Adipose tissue (tissue), 3 donors: ENCODE measurements around the gene BOD1. TPM values are rescaled to one million over a fixed set of nuclear protein-coding genes. Genes with fewer than 3 reads are reported as not detected.

Experiments
- H3K27ac ChIP-seq: one replicate; pipeline ENCODE4 v1.5.1; 2013; ENCODE audit warnings: low read depth, low read length
- WGBS, 3 donors: extraction: QIAGEN DNeasy Blood & Tissue Kit; methylation state at CpG; one replicate each; pipeline ENCODE4 v1.1.7; 2013; 5-methylcytosine and 5-hydroxymethylcytosine counted together
- polyA plus RNA-seq, 3 donors: library from polyadenylated mRNA; stranded (reverse); fragments of 200-250 nt; gene quantifications; one replicate each; pipeline ENCODE4 v1.2.3, GENCODE V29; 2013
- donor health status: healthy with polysubstance abuse.
- donor health status: Bipolar disorder and iron deficiency.
- donor health status: healthy.

Gene BOD1
- polyA plus RNA-seq, 3 donors: 31.2 to 45.4 (median 37.5) TPM

- H3K27ac ChIP-seq: no peak overlapping the region
- WGBS, 3 donors: 87 to 92% (median 89%) methylated on average over 11 of the region's 11 CpGs
These were observed 26.5 kb upstream of the BOD1 start for GRCh38 chr5:173642895-173643481.

DNA sequence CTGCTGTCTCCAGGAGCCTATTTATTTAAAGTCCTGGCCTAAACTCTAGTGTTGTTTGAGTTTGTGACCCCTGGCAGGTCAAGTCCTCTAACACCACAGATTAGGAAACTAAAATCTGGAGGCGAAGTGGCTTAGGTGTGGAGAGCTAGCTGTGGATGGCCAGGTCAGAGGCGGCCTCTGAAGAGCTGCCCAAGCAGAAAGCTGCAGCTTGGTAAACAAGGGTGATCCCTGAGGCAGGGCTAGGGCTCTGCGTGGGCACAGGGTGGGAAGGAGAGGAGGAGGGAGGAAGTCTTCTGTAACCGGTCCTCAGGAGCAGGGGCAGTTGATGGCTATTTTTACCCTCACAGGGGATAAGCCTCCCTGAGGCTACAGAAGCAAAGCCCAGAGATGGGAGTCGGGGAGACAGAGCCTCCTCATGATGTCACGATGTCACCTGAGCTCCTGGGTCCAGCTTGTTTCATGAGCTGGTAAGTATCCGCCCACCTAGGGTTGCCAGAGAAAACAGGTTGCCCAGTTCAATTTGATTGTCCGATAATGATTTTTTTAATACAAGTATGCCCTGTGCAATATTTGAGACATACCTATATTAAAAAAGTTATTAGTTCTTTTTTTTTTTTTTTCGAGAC, 25.9 kb upstream of the BOD1 start:
- no peak overlapping the region for H3K27ac ChIP-seq
- WGBS, 3 donors: 86 to 88% (median 87%) methylated on average over 9 of the region's 9 CpGs

DNA sequence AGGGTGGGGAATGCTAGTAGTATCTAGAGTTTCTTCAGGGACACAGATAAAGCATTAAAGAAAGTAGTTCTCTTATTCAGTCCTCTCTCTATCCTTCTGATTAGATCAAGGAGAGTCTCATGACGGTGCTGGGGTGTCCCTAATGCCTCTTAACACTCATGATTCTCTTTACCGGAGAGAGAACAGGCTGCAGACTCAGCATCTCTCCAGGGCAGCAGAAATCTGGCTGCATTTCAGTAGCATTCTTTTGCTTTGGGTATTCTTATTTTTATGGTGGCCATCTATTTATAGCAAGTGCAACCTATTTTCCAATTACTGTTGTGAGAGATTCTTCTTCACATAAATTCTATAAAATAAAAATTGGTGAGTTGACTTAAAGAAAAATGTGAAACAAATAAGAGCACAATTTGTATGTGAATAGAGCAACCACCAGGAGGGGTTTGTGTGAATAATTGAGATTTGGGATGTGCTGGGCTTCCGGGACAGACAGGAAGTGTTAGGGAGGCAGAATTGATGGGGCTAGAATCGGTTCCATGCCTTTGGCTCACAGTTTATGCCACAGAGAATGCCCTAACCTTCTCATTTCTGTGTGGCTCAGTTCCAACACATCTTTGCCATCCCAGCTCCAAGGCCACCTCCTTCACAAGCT, 23.8 kb upstream of the BOD1 start:
- WGBS, 3 donors: 49 to 60% (median 59%) methylated on average over 4 of the region's 4 CpGs
- no peak overlapping the region for H3K27ac ChIP-seq

GRCh38 chr5:173638126-173639040, 21.9 kb upstream of the BOD1 start:
- H3K27ac ChIP-seq: no peak overlapping the region
- WGBS, 3 donors: 57 to 77% (median 59%) methylated on average over 10 of the region's 10 CpGs

DNA sequence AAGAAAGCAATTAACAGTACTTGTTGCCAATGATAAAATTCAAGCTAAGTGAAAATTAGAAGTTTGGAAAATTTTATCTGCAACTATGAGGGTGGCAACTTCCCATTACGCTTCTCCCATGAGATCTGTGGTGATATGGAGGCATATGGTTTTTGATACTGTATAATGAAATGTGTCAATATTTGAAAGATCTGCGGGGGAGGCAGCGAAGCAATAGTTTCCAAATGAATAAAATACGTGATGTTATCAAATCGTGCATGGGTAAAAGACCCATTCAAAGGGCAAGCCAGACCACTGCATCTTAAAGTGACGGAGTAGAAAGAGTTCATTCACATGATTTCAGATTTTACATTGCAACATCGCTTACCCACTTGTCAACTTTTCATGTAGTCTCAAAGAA, 20.9 kb upstream of the BOD1 start:
- 75 to 87% (median 76%) methylated on average over 7 of the region's 7 CpGs for WGBS, 3 donors
- no peak overlapping the region for H3K27ac ChIP-seq

- 90 to 95% (median 91%) methylated on average over 4 of the region's 4 CpGs for WGBS, 3 donors
- H3K27ac ChIP-seq: no peak overlapping the region
These were observed 18.1 kb upstream of the BOD1 start for GRCh38 chr5:173634465-173634983.

DNA sequence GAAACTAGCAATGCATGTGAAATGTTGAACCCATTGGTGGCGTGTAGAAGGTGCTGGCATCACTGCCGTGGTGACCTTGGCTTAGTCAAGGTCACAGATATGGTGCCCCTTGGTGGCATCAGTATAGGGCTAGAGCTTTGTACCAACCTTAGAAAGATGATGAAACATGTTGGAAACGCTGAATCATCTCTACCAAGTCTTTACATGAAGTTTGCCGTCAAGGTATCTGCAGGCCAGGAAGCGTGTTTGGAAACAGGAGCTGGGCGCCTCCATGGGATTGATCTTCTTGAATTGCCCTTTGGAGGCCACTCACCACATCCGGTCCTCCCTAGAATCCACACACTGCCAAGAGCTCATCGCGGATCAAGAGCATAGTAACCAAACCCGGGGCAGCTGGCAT, 16.9 kb upstream of the BOD1 start:
- WGBS, 3 donors: 86 to 87% (median 87%) methylated on average over 10 of the region's 10 CpGs
- no peak overlapping the region for H3K27ac ChIP-seq

- H3K27ac ChIP-seq: no peak overlapping the region
- WGBS, 3 donors: 60 to 69% (median 67%) methylated on average over 3 of the region's 3 CpGs
These were observed 15.0 kb upstream of the BOD1 start for GRCh38 chr5:173631478-173631877.

- 45 to 59% (median 55%) methylated on average over 6 of the region's 6 CpGs for WGBS, 3 donors
- no peak overlapping the region for H3K27ac ChIP-seq
These were observed 14.4 kb upstream of the BOD1 start for GRCh38 chr5:173630724-173631365.

- no peak overlapping the region for H3K27ac ChIP-seq
- WGBS, 3 donors: 38 to 80% (median 50%) methylated on average over 1 of the region's 1 CpG
These were observed 13.2 kb upstream of the BOD1 start for GRCh38 chr5:173629628-173630027.

DNA sequence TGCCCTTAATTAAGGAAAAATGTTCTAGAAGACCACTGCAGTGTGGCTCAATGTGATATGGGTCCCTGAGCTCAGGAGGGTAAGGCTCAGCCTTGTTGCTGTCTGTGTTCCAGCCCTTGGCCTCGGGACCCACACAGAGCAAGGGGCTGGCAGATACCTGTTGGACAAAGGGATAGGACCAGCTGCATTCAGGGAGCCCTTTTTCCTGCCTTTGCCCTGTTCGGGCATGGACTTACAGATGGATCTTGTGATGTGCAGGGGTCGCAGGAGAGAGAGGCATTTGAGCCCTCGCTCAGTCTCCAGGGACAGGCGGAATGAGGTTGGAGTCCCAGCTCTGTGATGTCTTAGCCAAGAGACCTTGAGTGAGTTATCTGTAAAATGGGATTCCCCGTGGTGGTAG, 12.1 kb upstream of the BOD1 start:
- WGBS, 3 donors: 84 to 93% (median 84%) methylated on average over 6 of the region's 6 CpGs

GRCh38 chr5:173627860-173628392, 11.5 kb upstream of the BOD1 start:
- no peak overlapping the region for H3K27ac ChIP-seq
- WGBS, 3 donors: 50 to 64% (median 59%) methylated on average over 11 of the region's 11 CpGs

More for the DNA sequence above, 12.1 kb upstream of the BOD1 start:
- H3K27ac ChIP-seq: no peak overlapping the region

GRCh38 chr5:173627271-173627670, 10.8 kb upstream of the BOD1 start:
- no peak overlapping the region for H3K27ac ChIP-seq
- 75 to 85% (median 80%) methylated on average over 4 of the region's 4 CpGs for WGBS, 3 donors

- WGBS, 3 donors: 80 to 84% (median 81%) methylated on average over 3 of the region's 3 CpGs
- H3K27ac ChIP-seq: no peak overlapping the region
These were observed 10.0 kb upstream of the BOD1 start for GRCh38 chr5:173626505-173626820.

GRCh38 chr5:173625673-173626504, 9.4 kb upstream of the BOD1 start:
- H3K27ac ChIP-seq: no peak overlapping the region
- 78 to 90% (median 79%) methylated on average over 6 of the region's 6 CpGs for WGBS, 3 donors

DNA sequence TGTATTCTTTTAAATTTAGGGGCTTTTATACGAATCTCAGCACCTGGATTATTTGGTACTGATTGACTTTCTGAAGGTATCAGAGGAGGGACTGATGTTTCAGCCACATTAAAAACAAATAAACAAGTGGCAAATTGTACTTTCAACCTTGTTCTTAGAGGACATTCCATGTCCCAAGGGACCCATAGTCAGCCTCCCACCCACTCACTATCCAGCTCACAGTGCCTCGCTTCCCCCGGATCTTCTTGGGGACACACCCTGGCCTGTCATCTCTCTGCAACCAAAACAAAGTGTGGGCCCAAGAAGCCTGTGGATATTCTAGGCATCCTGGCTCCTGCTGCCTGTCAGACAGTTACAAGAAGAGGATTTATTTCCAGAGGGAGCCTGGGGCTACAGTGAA, 8.8 kb upstream of the BOD1 start:
- WGBS, 3 donors: 54 to 85% (median 76%) methylated on average over 3 of the region's 3 CpGs
- no peak overlapping the region for H3K27ac ChIP-seq

- H3K27ac ChIP-seq: no peak overlapping the region
- 78 to 80% (median 79%) methylated on average over 5 of the region's 5 CpGs for WGBS, 3 donors
These were observed 7.8 kb upstream of the BOD1 start for GRCh38 chr5:173624282-173624681.
